ENCODE measurements around the gene SLC6A17. TPM values are rescaled to one million over a fixed set of nuclear protein-coding genes. Genes with fewer than 3 reads are reported as not detected.

Gene SLC6A17
- total RNA-seq, 1 experiment from 2014 or later, result 0.17 TPM

- no peak overlapping the region for H2AK5ac ChIP-seq (ENCODE audit: insufficient read length, low read length)
- no peak overlapping the region for H3K9ac ChIP-seq (ENCODE audit: extremely low read depth, insufficient read length, low read length)
- H3K4ac ChIP-seq (ENCODE audit: low read depth, low read length), result no peak overlapping the region
- no peaks in the 10 kb centered on the region for H3K79me2 ChIP-seq (ENCODE audit: insufficient read depth, low read length)
- H4K8ac ChIP-seq (replicated peaks; ENCODE audit: insufficient read length, low read depth, low read length), result no peak overlapping the region
- H3K4me1 ChIP-seq (ENCODE audit: insufficient read depth, low read length), result no peaks in the 10 kb centered on the region
- no peaks in the 10 kb centered on the region for H3K23me2 ChIP-seq (ENCODE audit: insufficient read length, low read depth, low read length, poor library complexity, severe bottlenecking)
- no peak overlapping the region for H3T11ph ChIP-seq (ENCODE audit: low read length)
- peaks cover 4 to 7% (median 6%) of the 10 kb centered on the region in 3 experiments for H3K36me3 Mint-ChIP-seq (ENCODE audit: insufficient read depth in 1 of 3, low read depth in 3 of 3)
- H3K4me3 Mint-ChIP-seq, result no peak overlapping the region
- peaks cover 14 to 40% of the 10 kb centered on the region in 2 experiments for H3K9me3 Mint-ChIP-seq
- no peak overlapping the region for H3K4me2 ChIP-seq (ENCODE audit: insufficient read depth, insufficient read length, low read length)
- H2BK12ac ChIP-seq (ENCODE audit: insufficient read length, low read depth, low read length), result no peak overlapping the region
- no peak overlapping the region for H3K56ac ChIP-seq (ENCODE audit: insufficient read length, low read depth, low read length)
- H3K27me3 Mint-ChIP-seq (ENCODE audit: low read depth), result peaks cover 39% of the 10 kb centered on the region
- TF ChIP-seq CTCF (conservative IDR thresholded peaks at IDR 0.05), result no peak
- no peak overlapping the region for H3K14ac ChIP-seq (ENCODE audit: insufficient read depth, low read length)
- WGBS (ENCODE audit: extremely low coverage, insufficient read length, low lambda C conversion rate), result no CpG with 5 or more reads among the region's 3 CpGs
- no peak overlapping the region for H3K18ac ChIP-seq (ENCODE audit: insufficient read length, low read depth, low read length)
- peaks cover 4 to 7% of the 10 kb centered on the region in 2 experiments; a peak in 2 of 4 replicates for H3K4me1 Mint-ChIP-seq
- H4K5ac ChIP-seq (ENCODE audit: insufficient read length, low read depth, low read length), result no peak overlapping the region
- no peak overlapping the region for H3K27ac ChIP-seq (ENCODE audit: insufficient read length, low read depth, low read length)
- H4K20me1 ChIP-seq (ENCODE audit: control insufficient read depth, insufficient read depth, insufficient read length), result no peaks in the 10 kb centered on the region
- H3K27me3 ChIP-seq (ENCODE audit: insufficient read depth, low read length), result no peaks in the 10 kb centered on the region
- H3K79me1 ChIP-seq (ENCODE audit: insufficient read depth, low read depth, low read length, poor library complexity, severe bottlenecking), result no peaks in the 10 kb centered on the region
- no peak overlapping the region for H2BK20ac ChIP-seq (ENCODE audit: low read depth, low read length, poor library complexity, severe bottlenecking)
- no peak overlapping the region for H2BK15ac ChIP-seq (ENCODE audit: low read depth, low read length)
- H4K91ac ChIP-seq (ENCODE audit: insufficient read length, low read depth, low read length), result no peak overlapping the region
- DNase-seq, result no peak
- H3K23ac ChIP-seq (ENCODE audit: insufficient read length, low read depth, low read length), result no peak overlapping the region
- no peak overlapping the region for H2BK120ac ChIP-seq (ENCODE audit: low read depth, low read length, poor library complexity, severe bottlenecking)
- no peak overlapping the region for H2AFZ ChIP-seq (ENCODE audit: low read length)
- no peak overlapping the region for H3K27ac Mint-ChIP-seq
- no peak overlapping the region for H2BK5ac ChIP-seq (ENCODE audit: insufficient read length, low read length)
- H3K9me3 ChIP-seq (ENCODE audit: control insufficient read depth, low read depth, low read length), result no peaks in the 10 kb centered on the region
Measured at GRCh38 chr1:110119843-110120242, 30.5 kb upstream of the SLC6A17 start.

All from H9 (cell line).